Stomach (tissue), 9 donors: ENCODE data around the gene NEDD4L. TPM values are rescaled to one million over a fixed set of nuclear protein-coding genes. Genes with fewer than 3 reads are reported as not detected.

Experiments used
- DNase-seq, 2 donors: peaks; one replicate each; pipeline versions ENCODE4 v3.0.0 to v3.0.0-alpha.2; 2013 to 2019
- H3K27ac ChIP-seq, 5 donors: fragments of 200-600 bp in 4 of 5; sonication (generic) in 4 of 5; one replicate each; pipeline ENCODE4 v1.5.1; 2013 to 2019; ENCODE audit warnings: mild to moderate bottlenecking in 1 of 5, moderate library complexity in 1 of 5
- H3K27me3 ChIP-seq, 3 donors: fragments of 200-600 bp; sonication (generic); one replicate each; pipeline ENCODE4 v1.5.1; 2017 to 2019; ENCODE audit warnings: mixed run types in 1 of 3
- H3K36me3 ChIP-seq, 4 donors: fragments of 200-600 bp; sonication (generic); 1 replicate in 3 of 4; 2 replicates in 1 of 4; pipeline ENCODE4 v1.5.1; 2016 to 2019
- H3K4me1 ChIP-seq, 4 donors: fragments of 200-600 bp; sonication (generic); one replicate each; pipeline ENCODE4 v1.5.1; 2016 to 2019
- H3K4me3 ChIP-seq, 4 donors: fragments of 200-600 bp; sonication (generic) in 3 of 4; one replicate each; pipeline ENCODE4 v1.5.1; 2016 to 2019; ENCODE audit warnings: mild to moderate bottlenecking in 1 of 4
- H3K9me3 ChIP-seq, 4 donors: fragments of 200-600 bp; sonication (generic); one replicate each; pipeline ENCODE4 v1.5.1; 2016 to 2019
- EP300 ChIP-seq: sonication (generic); formaldehyde crosslinking; IDR thresholded peaks from one replicate; pipeline ENCODE4 v1.6.1; 2017; ENCODE audit warnings: antibody characterized with exemption
- POLR2A ChIP-seq, 4 donors: fragments of 450-650 bp; IDR thresholded peaks; one replicate each; pipeline ENCODE4 v1.6.1; 2016; ENCODE audit warnings: antibody characterized with exemption in 4 of 4, control low read depth in 2 of 4, mild to moderate bottlenecking in 1 of 4, moderate library complexity in 1 of 4
- POLR2AphosphoS5 ChIP-seq, 3 donors: sonication (generic); formaldehyde crosslinking; IDR thresholded peaks; one replicate each; pipeline ENCODE4 v1.6.1; 2016; ENCODE audit warnings: antibody characterized with exemption in 3 of 3
- WGBS, 5 donors: extraction: QIAGEN DNeasy Blood & Tissue Kit in 3 of 5; methylation state at CpG; one replicate each; pipeline versions ENCODE4 v1.1.5 to v1.1.7; 2013 to 2018; 5-methylcytosine and 5-hydroxymethylcytosine counted together
- intact Hi-C: fragments of 100-400 bp; cut with DNase I; formaldehyde crosslinking; loops from one replicate; pipeline ENCODE4 v1.15.1; 2023; ENCODE audit warnings: low total_unique reads
- polyA plus RNA-seq, 3 donors: library from polyadenylated mRNA; stranded (reverse); fragments of 200-250 nt; gene quantifications; one replicate each; pipeline ENCODE4 v1.2.3, GENCODE V29; 2013
- total RNA-seq, 5 donors: library from RNA; depleted of rRNA; stranded (reverse); fragments of >200 nt; gene quantifications; one replicate each; pipeline versions ENCODE4 v1.1.0 to v1.2.3, GENCODE V29; 2014 to 2016
- TF ChIP-seq, protein P1 (sequence below), 7 experiments: fragments of 450-650 bp in 4 of 7; fragments of 200-600 bp in 3 of 7; sonication (generic) in 3 of 7; IDR thresholded peaks; one replicate each; pipeline ENCODE4 v1.5.1; 2016 to 2019; ENCODE audit warnings: antibody characterized with exemption in 7 of 7, control low read depth in 2 of 7, mild to moderate bottlenecking in 1 of 7
- donor health status: healthy with polysubstance abuse.
- donor health status: Bipolar disorder and iron deficiency.
- donor health status: healthy.

Gene NEDD4L
- total and polyA plus RNA-seq, 8 donors, result 46.1 to 315 (median 129) TPM

GRCh38 chr18:58232668-58233067 is 188.6 kb downstream of the NEDD4L start:
- H3K36me3 ChIP-seq, result no peaks in the 10 kb centered on the region
- no peaks in the 10 kb centered on the region for H3K9me3 ChIP-seq
- peaks cover 43 to 91% (median 71%) of the 10 kb centered on the region in 4 donors for H3K4me1 ChIP-seq
- H3K27ac ChIP-seq, result peak overlapping the region; percentile 67 to 93 (median 72)
- no peak overlapping the region for H3K4me3 ChIP-seq
- TF ChIP-seq EP300 (no peak), POLR2AphosphoS5 (IDR thresholded peaks at IDR 0.05) (no peak), POLR2A (IDR thresholded peaks at IDR 0.05) (no peak)
- TF ChIP-seq, protein P1, sequence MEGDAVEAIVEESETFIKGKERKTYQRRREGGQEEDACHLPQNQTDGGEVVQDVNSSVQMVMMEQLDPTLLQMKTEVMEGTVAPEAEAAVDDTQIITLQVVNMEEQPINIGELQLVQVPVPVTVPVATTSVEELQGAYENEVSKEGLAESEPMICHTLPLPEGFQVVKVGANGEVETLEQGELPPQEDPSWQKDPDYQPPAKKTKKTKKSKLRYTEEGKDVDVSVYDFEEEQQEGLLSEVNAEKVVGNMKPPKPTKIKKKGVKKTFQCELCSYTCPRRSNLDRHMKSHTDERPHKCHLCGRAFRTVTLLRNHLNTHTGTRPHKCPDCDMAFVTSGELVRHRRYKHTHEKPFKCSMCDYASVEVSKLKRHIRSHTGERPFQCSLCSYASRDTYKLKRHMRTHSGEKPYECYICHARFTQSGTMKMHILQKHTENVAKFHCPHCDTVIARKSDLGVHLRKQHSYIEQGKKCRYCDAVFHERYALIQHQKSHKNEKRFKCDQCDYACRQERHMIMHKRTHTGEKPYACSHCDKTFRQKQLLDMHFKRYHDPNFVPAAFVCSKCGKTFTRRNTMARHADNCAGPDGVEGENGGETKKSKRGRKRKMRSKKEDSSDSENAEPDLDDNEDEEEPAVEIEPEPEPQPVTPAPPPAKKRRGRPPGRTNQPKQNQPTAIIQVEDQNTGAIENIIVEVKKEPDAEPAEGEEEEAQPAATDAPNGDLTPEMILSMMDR (IDR thresholded peaks at IDR 0.05), result no peak
- DNase-seq, result peak; percentile 52 to 57
- 24 to 61% (median 39%) methylated on average over 5 of the region's 5 CpGs for WGBS, 5 donors
- intact Hi-C loops, result no loop called here
- H3K27me3 ChIP-seq, result no peaks in the 10 kb centered on the region

DNA sequence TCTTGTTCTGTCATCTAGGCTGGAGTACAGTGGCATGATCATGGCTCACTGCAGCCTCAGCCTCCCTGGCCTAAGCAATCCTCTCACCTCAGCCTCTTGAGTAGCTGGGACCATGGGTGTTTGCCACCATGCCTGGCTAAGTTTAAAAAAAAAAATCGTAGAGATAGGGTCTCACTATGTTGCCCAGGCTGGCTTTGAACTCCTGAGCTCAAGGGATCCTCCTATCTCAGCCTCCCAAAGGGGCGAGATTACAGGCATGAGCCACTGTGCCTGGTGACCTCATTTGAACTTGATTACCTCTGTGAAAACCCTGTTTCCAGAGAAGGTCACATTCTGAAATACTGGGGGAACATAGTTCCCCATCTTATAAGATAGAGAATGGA is 190.3 kb downstream of the NEDD4L start:
- TF ChIP-seq, protein P1 (IDR thresholded peaks at IDR 0.05), result no peak
- TF ChIP-seq POLR2A (IDR thresholded peaks at IDR 0.05) (no peak), POLR2AphosphoS5 (IDR thresholded peaks at IDR 0.05) (no peak), EP300 (no peak)
- 44 to 66% (median 59%) methylated on average over 2 of the region's 2 CpGs for WGBS, 5 donors
- H3K4me3 ChIP-seq, result no peak overlapping the region
- H3K9me3 ChIP-seq, result no peaks in the 10 kb centered on the region
- DNase-seq, result no peak
- intact Hi-C loops, result no loop called here
- H3K27ac ChIP-seq, result peak overlapping the region; percentile 26 to 93 (median 67)
- no peaks in the 10 kb centered on the region for H3K27me3 ChIP-seq
- peaks cover 33 to 75% (median 58%) of the 10 kb centered on the region in 4 donors for H3K4me1 ChIP-seq
- no peaks in the 10 kb centered on the region for H3K36me3 ChIP-seq

- no peak for DNase-seq
- Histone ChIP-seq H3K9me3 (no peaks in the 10 kb centered on the region), H3K27me3 (no peaks in the 10 kb centered on the region), H3K4me3 (no peak overlapping the region), H3K27ac (peak overlapping the region; percentile 26 to 93 (median 67)), H3K4me1 (peaks cover 27 to 69% (median 52%) of the 10 kb centered on the region in 4 donors), H3K36me3 (no peaks in the 10 kb centered on the region)
- 23 to 51% (median 37%) methylated on average over 9 of the region's 9 CpGs for WGBS, 5 donors
- TF ChIP-seq EP300 (no peak), POLR2A (IDR thresholded peaks at IDR 0.05) (no peak), POLR2AphosphoS5 (IDR thresholded peaks at IDR 0.05) (no peak)
- TF ChIP-seq, protein P1 (IDR thresholded peaks at IDR 0.05), result no peak
- intact Hi-C loops, result no loop called here
Observed at GRCh38 chr18:58235001-58235436, 191.0 kb downstream of the NEDD4L start.

DNA sequence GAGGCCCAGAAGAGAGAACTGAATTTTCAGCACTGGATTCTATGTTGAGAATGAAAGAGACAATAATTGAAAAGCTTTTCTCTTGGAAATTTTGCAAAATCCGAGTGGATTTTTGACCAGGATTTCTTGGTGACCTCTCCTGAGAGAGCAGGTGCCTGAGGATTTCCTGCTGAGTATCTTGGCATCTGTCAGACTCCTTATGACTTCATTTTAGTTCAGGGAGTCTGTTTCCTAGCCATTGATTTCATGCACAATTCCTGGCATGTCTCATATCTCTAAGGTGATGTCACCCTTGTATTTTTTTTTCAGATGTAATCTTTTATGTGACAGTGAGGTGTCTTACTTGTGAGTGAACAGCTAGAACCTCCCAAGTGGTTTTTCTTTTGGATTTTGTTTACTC is 195.9 kb downstream of the NEDD4L start:
- no peak for DNase-seq
- intact Hi-C loops, result no loop called here
- Histone ChIP-seq H3K27me3 (no peaks in the 10 kb centered on the region), H3K4me3 (no peak overlapping the region), H3K36me3 (peaks cover 0 to 3% (median 0%) of the 10 kb centered on the region in 4 donors), H3K27ac (peak overlapping the region in 3 of 5 donors; percentile 1 to 44 (median 43)), H3K4me1 (peaks cover 2 to 41% (median 32%) of the 10 kb centered on the region in 4 donors), H3K9me3 (no peaks in the 10 kb centered on the region)
- TF ChIP-seq, protein P1 (IDR thresholded peaks at IDR 0.05), result no peak
- no peak for TF ChIP-seq POLR2AphosphoS5 (IDR thresholded peaks at IDR 0.05)
- WGBS, 5 donors, result 45 to 60% (median 50%) methylated on average over 1 of the region's 1 CpG
